NCI-H1436 treated with DMSO at 0.1 percent for 48 hours (cell line): Measurements from ENCODE around the gene MPRIP.

Source experiments
- DNase-seq: peaks from one replicate; lab custom pipeline; 2025; lab: John Stamatoyannopoulos, UW

MPRIP gene

DNA sequence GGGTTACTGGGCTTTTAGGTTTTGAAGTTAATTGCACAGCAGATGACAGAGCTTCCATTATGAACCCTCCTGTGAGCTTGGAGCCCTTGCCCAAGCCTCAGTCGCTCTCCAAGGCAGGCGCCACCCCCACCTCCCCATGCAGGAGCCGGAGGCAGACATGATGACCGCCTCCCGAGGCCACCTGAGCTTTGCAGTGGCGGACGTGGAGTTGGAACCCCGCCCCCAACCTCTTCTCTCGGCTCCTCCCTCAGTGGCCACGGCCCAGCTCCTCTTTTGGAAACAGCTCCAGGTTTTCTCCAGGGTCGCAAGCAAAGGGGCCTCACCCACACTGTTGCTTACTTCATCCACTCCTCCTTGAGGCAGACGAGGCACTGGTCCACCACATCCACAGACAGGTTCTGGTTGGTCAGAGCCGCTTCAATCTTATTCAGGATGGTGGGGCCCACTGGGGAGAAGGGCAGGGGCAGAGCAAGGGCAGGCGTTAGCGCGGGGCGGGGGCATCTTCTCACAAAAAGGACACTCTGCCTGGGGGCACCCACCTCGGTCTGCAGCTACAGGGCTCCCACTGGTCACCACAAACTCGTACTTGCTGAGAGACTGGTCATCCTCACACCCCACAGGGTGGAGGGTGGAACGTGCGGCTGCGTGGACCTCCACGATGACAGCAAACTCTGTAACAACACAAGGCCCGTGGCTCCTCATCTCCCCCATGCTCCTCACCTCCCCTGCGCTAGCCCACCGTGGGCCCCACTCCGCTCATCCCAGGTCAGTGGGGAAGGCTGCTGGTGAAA is 172.6 kb downstream of the MPRIP start:
- DNase-seq: no peak

GRCh38 chr17:17215575-17215974 is 173.3 kb downstream of the MPRIP start:
- DNase-seq: no peak

DNA sequence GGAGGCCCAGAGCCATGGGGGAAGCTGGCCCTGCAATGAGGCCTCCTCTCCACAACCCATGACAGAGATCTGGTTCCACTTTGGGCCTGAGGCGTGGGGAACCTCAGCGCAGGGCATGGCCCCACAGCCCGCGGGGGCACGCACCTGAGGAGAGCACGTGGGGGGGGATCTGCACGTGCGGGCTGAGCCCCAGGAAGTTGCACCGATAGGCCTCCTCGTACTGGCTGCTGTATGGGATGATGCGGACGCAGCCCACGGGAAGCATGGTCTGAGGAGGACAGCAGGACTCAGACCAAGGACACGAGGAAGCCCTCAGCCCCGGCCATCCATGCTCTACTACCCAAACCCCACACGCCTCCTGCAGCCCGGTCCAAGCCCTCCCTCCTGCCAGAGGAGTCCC is 174.0 kb downstream of the MPRIP start:
- DNase-seq: no peak

- no peak for DNase-seq
Observed at GRCh38 chr17:17216776-17217175, 174.5 kb downstream of the MPRIP start.

- no peak for DNase-seq
Observed at GRCh38 chr17:17217995-17218394, 175.7 kb downstream of the MPRIP start.

- DNase-seq: no peak
Observed at GRCh38 chr17:17220529-17220928, 178.3 kb downstream of the MPRIP start.

- no peak for DNase-seq
Observed at GRCh38 chr17:17221329-17221728, 179.1 kb downstream of the MPRIP start.

DNA sequence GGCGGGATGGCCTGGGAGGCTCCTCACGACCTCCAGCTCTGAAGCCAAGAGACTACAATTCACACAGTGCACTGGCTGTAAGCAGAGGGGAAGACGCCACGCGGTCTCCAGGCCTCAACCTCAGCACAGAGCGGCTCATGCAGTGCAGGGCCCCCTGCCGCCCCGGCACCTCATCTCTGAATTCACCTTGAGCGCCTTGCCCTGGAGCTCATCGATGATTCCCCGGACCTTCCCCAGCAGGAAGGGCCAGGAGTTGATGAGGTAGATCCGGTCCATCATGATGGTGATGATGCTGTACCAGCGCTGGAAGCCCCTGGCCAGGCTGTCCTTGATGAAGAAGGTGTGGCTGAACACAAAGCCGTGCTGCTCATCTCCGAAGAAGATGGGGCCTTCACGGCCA is 181.5 kb downstream of the MPRIP start:
- DNase-seq: no peak

DNA sequence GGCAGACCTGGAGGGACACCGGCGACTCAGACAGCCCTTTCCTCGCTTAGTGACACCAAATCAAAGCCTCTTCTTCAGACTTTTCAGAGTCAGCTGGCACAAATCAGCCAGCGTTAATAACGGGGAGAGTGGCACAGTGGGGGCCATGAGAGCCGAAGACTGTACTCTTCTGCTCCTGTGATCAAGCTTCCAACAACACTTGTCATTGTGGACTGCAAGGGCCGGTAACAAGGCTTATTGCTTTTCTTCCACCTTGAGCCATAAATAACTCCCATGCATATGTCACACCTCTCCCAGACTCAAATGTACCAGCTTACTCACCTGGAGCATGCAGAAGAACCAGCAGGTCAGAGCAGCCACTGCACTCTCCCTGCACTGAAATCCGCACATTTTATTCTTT is 181.9 kb downstream of the MPRIP start:
- no peak for DNase-seq

- DNase-seq: no peak
Observed at GRCh38 chr17:17225901-17226300, 183.6 kb downstream of the MPRIP start.

- no peak for DNase-seq
Observed at GRCh38 chr17:17226451-17227265, 184.4 kb downstream of the MPRIP start.

GRCh38 chr17:17227608-17228520 is 185.6 kb downstream of the MPRIP start:
- no peak for DNase-seq

DNA sequence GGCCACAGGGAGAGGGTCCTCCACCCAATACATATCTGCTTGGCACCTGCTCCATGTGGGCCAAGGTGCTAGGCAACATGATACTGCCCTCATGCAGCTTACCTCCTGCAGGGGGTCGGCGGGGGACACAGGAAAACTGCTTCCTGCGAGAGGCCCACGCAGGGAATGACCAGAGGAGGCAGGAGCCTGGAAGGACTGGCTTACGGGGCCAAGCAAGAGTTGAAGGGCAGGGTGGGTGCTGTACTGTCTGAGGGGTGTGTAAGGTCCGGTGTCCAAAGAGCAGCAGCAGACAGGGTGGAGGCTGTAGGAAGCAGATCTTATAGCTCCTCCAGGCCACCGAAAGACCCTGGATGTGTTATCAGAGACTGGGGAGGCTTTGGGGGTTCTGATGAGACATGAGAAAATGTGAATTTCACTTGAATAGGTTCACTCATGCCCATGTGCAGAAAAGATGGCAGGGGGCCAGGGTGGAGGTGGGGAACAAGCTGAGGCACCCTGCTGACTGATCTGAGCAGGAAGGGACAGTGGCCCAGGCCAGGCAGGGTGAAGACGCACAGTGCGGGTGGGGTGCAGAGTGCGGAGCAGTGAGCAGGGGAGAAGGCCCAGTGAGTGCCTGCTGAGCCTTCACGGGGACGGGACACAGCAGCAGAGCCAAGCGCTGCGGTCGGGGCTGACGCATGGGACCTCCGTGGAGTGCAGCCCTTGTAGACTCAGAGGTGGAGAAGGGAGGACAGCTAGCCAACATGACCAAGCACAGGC is 186.4 kb downstream of the MPRIP start:
- DNase-seq: no peak

GRCh38 chr17:17229416-17230384 is 187.4 kb downstream of the MPRIP start:
- DNase-seq: no peak

DNA sequence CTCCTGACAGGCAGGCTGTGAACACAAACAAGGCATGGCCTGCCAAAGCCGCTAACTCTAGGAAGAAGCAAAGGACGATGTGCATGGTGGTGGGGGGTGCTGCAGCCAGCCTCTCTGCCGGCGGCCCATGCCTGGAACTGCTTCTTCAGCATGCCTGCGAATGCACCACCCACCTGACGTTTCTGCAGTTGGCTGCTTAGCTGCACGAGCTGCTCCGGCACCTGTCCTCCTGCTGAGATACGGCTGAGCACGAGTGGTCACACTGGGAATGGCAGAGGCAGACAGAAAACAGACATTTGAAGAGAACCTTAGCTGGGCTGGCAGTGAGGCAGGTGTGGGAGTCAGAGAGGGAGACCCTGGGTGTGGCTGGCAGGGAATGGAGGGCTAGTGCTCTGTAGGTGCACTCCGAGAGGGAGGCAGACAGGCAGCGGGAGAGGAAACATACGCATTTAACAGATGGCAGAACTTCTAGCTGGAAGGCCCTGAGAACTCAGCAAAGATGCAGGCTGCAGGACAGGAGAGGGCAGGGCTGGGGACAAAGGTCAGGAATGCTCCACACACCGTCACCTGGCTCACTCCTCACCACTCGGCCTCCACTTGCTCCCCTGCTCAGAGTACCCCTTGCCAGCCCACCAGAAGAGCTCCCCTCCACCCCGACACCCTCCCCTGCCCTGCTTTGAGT is 189.5 kb downstream of the MPRIP start:
- no peak for DNase-seq

GRCh38 chr17:17232303-17232621 is 190.0 kb downstream of the MPRIP start:
- no peak for DNase-seq

GRCh38 chr17:17235212-17236174 is 193.2 kb downstream of the MPRIP start:
- no peak for DNase-seq

GRCh38 chr17:17236295-17237025 is 194.2 kb downstream of the MPRIP start:
- no peak for DNase-seq
